Measurements from ENCODE around the gene RPP25L.

Gene RPP25L

DNA sequence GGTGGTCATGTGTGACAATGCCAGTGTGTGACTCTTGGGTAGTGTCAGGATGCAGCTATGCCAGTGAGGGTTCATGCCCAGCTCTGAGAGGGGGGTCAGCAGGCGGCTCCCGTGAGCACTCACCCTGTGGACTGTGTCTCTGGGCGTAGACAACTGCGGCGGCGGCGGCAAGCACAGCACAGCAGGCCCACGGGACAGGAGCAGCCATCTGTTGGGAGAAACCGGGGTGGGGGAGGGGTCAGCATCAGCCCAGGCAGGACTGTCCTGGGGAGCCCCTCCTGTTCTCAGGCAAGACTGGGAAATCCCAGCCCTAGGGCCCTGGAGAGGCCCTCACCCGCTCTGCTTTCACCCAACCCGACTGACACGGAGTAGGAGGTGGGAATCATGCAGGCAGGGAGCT, 43.1 kb downstream of the RPP25L start:
- DNase-seq (ENCODE audit: low spot score): no peak

DNA sequence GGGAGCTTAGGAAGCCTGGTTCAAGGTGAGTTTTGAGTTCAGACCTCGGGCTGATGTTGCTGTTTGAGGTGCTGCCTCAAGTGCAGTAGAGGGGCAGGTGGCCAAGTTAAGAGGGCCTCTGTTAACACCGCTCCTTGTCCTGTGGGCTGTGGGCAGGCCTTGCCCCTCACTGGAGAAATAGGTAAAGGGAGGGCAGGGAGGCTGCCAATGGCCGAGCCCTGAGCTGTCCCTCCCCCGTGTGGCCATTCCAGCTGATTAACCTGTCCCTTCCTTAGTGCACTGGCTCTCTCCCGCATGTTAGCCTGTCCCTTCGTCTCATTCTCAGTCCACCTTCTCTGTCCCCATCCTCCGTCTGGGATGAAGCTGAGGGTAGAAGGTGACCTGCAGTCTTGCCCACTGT, 43.8 kb downstream of the RPP25L start:
- DNase-seq (ENCODE audit: low spot score): no peak

DNA sequence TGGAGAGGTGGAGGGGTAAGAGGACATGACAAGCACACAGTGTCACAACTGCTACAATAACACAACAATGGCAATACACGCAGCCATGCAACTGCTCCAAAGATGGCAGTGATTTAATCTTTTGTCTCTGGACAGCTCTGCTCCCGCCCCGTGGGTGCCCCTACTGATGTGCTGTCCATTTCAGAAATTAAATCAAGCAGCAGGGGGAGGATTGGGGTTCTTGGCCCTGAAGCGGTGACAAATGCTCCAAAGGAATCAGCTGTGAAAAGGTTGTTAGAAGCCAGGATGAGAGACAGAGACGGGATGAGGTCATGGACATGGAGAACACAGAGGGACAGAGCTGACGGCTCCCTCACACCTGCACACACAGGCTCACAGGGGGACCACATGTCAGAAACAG, 44.9 kb downstream of the RPP25L start:
- no peak for DNase-seq (ENCODE audit: low spot score)

DNA sequence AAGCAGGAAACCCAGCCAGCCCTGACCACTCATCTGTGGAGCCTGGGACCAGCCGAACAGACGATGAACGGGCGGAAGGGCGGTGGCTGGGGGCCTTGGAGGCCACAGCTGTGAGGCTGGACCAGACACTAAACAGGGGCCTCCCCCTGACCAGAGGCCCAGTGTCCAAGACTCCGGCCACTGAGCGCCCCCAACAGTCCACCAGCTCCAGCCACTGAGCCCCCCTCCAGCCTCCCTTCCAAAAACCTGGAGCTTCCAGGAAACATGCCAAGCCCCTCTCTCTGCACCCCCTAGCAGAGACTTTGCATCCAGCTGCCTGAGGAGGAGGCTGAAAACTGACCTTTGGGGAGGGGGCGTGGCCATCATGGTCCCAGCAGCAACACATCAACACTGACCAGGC, 45.6 kb downstream of the RPP25L start:
- no peak for DNase-seq (ENCODE audit: low spot score)

DNA sequence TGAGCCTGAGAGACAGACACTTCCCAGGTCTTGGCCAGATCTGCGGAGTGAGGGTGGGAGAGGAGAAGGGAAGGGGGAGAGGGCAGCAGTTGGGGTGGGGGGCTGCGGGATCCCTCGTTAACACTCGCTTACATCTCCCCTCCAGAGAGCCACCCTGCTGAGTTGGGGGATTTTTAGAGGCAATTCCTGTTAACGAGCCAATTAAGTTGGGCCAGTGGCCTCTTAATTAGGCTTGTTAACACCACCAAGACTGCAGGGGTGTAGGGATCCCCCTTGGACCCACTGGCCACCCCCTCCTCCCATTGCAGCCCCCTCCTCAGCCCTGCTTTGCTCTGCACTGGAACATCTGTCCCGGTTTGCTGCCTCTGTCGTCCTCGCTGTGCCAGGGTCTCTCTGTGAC, 46.0 kb downstream of the RPP25L start:
- no peak for DNase-seq (ENCODE audit: low spot score)

DNA sequence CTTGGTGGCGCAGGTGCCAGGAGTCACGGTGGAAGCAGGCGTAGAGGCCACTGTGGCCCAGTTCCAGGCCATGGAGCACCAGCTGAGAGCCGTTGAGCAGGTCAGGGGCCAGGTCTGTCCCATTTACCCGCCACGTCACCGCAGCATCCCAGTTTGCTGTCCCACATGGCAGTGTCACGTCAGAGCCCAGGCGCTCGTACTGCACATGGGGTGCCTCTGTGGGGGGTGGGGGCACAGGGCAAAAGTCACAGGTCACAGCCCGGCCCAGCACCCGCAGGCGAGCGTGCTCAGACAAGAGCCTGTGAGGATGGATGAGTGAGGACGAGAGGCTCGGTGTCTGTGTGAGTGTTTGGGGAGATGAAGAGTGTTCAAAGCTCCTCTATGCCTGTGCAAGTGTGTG, 47.3 kb downstream of the RPP25L start:
- no peak for DNase-seq (ENCODE audit: low spot score)

DNA sequence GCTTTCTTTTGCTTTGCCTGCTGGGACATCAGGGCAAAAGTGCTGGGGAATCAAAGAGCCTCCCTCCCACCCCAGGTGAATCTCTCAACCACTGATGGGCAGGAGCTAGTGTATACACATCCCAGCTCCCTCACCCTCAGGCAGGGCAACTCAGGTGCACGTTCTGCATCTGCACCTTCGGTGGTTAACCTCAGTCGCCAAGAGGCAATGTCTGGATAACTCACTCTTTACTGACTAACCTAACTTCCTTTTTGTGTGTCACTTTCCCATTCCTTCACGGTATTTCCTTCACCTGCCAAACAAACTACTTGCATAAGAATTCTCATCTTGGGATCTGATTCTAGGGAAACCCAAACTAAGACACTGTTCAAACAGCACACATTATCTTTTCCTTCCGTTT, 48.6 kb downstream of the RPP25L start:
- no peak for DNase-seq (ENCODE audit: low spot score)

DNA sequence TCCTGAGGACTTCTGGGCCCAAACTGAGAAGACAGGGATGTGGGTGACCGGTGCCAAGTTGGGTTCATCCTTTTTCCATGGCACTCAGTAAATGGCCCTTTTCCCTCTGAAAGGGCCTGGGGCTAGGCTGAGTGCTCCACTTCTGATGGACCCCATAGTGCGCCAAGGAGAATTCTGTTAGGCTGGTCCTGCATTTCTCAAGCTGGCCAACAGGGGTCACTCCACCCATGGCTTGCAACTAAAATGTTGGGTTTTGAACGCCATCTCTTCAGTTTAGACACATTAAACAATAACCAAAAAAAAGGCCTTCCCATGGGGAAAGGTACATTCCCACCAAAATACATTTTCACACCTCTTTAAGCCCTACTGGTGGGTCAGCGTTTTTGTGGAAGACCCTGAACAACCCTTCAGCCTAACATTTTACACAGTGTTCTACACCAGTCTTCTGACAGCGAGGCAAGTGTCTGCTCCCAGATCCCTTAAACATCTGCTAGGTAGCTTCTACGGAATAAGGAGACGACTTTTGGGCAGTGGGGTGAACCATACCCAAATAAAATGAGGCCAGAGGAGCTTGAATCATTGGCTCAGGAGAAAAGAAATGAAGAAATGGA, 49.7 kb downstream of the RPP25L start:
- DNase-seq (ENCODE audit: low spot score): no peak

DNA sequence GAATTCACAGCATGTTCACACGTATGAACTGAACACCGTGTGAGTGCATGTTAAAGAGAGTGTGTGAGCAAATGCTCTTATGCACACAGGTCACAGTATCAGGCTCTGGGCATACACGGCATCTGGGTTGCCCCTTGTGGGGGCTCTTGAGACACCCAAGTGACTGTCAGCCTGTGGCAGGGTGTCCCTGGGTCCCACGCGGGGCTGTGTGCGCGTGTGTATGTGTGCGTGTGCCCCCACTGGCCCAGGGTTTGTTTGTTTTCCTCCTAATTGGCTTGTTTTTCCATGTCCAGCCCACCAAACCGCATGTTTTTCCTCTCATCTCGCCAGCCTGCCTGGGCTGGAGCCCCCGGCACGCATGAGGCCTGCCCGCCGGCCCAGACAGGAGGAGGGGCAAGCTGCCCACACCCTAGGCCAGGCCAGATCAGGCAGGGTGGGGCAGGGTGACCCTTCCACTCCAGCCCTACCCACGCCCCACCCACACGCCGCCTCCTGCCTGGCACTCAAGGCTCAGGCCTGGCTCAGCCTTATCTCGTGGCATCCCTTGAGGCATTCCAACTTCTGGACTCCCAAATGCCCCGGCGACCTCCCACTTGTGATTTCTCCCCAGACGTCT, 51.2 kb downstream of the RPP25L start:
- DNase-seq (ENCODE audit: low spot score): no peak
